DOHH2 (cell line): ENCODE measurements around the gene COX6B2.
"Not testable (repeated sequence)": the region's sequence is repeated elsewhere in the genome, so short reads cannot be mapped to it uniquely, and the experiment has no call there.

Experiments used
- H3F3A ChIP-seq: fragments of 200-600 bp; sonication (generic), shearing (Covaris generic); 2 replicates; pipeline ENCODE4 v1.6.0; 2016; ENCODE audit warnings: antibody characterized with exemption, mild to moderate bottlenecking; ENCODE audit not compliant: control insufficient read depth, insufficient read depth
- H3K27ac ChIP-seq: fragments of 200-600 bp; sonication (generic); 2 replicates; pipeline ENCODE4 v1.5.1; 2014; ENCODE audit warnings: low read depth, mild to moderate bottlenecking, low read length, moderate library complexity
- H3K27me3 ChIP-seq: fragments of 200-600 bp; sonication (generic); 2 replicates; pipeline ENCODE4 v1.6.1; 2014; ENCODE audit warnings: mild to moderate bottlenecking, low read length, mixed read lengths; ENCODE audit not compliant: control insufficient read depth
- H3K36me3 ChIP-seq: fragments of 200-600 bp; sonication (generic); 2 replicates; pipeline ENCODE4 v1.6.1; 2014; ENCODE audit warnings: mild to moderate bottlenecking, low read length, moderate library complexity, mixed read lengths; ENCODE audit not compliant: control insufficient read depth
- H3K4me1 ChIP-seq: fragments of 200-600 bp; sonication (generic); 2 replicates; pipeline ENCODE4 v1.6.1; 2014; ENCODE audit warnings: mild to moderate bottlenecking, low read length, mixed read lengths; ENCODE audit not compliant: control insufficient read depth
- H3K4me2 ChIP-seq: fragments of 200-600 bp; sonication (generic); 2 replicates; pipeline ENCODE4 v1.6.0; 2014; ENCODE audit warnings: mild to moderate bottlenecking, low read length, moderate library complexity
- H3K4me3 ChIP-seq: fragments of 200-600 bp; sonication (generic); 2 replicates; pipeline ENCODE4 v1.5.1; 2014; ENCODE audit warnings: mild to moderate bottlenecking, low read length, mixed read lengths
- H3K79me2 ChIP-seq: fragments of 200-600 bp; sonication (generic); 2 replicates; pipeline ENCODE4 v1.6.1; 2014; ENCODE audit warnings: mild to moderate bottlenecking, low read length, mixed read lengths; ENCODE audit not compliant: control insufficient read depth
- H3K9me2 ChIP-seq: fragments of 200-600 bp; sonication (generic); replicated peaks from 2 replicates; pipeline ENCODE4 v1.6.1; 2014; ENCODE audit warnings: mild to moderate bottlenecking, low read length, mixed read lengths; ENCODE audit not compliant: control insufficient read depth
- H3K9me3 ChIP-seq: fragments of 200-600 bp; sonication (generic); 2 replicates; pipeline ENCODE4 v1.6.1; 2014; ENCODE audit warnings: antibody characterized with exemption, low read length, mixed read lengths; ENCODE audit not compliant: control insufficient read depth, insufficient read depth
- H4K20me1 ChIP-seq: fragments of 200-600 bp; sonication (generic); 2 replicates; pipeline ENCODE4 v1.6.0; 2014; ENCODE audit warnings: low read depth, mild to moderate bottlenecking, antibody characterized with exemption, low read length, moderate library complexity; ENCODE audit not compliant: control insufficient read depth, insufficient read depth
- EZH2phosphoT487 ChIP-seq: fragments of 200-600 bp; sonication (generic); IDR thresholded peaks from 2 replicates; pipeline ENCODE4 v1.6.1; 2017; ENCODE audit warnings: borderline replicate concordance, mild to moderate bottlenecking, antibody characterized with exemption, low read length, moderate library complexity, mixed read lengths
- TF ChIP-seq, protein P1 (sequence below): fragments of 200-600 bp; sonication (generic); IDR thresholded peaks from one replicate; pipeline ENCODE4 v1.5.1; 2014; ENCODE audit warnings: antibody characterized with exemption, mild to moderate bottlenecking, low read depth, low read length; ENCODE audit not compliant: poor library complexity, severe bottlenecking

The COX6B2 gene

DNA sequence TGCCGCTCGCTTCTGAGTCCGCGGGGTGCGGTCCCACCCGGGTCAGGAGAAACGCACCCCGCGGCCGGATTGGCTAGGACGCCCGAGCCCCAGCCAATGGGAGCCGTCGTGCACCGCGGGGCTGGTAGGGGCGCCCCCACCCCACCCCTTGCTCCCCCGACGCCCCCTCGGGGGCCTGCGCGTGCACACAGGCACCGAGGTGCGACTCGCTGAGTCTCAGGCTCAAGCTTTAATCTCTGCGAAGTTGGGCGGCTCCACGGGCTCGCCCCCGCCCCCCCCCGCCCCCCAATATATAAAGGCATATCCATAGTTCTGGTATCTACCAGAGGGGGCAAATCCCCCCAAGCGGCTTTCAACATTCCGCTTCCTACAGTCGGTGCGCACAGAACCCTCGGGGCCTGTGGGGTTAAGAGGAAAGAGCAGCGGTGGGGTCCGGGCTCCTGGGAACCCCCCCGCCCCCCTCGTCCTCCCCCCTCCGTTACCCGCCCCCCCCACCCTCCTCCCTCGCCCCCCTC is at the start of gene COX6B2:
TSS of gene COX6B2 (minus strand) at position 22 of the 515 bp plus-strand sequence. CDS start 198 bp downstream, outside the sequence.
- TF ChIP-seq EZH2phosphoT487, result no peak
- TF ChIP-seq, protein P1, sequence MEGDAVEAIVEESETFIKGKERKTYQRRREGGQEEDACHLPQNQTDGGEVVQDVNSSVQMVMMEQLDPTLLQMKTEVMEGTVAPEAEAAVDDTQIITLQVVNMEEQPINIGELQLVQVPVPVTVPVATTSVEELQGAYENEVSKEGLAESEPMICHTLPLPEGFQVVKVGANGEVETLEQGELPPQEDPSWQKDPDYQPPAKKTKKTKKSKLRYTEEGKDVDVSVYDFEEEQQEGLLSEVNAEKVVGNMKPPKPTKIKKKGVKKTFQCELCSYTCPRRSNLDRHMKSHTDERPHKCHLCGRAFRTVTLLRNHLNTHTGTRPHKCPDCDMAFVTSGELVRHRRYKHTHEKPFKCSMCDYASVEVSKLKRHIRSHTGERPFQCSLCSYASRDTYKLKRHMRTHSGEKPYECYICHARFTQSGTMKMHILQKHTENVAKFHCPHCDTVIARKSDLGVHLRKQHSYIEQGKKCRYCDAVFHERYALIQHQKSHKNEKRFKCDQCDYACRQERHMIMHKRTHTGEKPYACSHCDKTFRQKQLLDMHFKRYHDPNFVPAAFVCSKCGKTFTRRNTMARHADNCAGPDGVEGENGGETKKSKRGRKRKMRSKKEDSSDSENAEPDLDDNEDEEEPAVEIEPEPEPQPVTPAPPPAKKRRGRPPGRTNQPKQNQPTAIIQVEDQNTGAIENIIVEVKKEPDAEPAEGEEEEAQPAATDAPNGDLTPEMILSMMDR, result no peak

GRCh38 chr19:55402509-55402908 is 48.0 kb upstream of the COX6B2 start:
- H3F3A ChIP-seq, result peaks cover 66% of the 10 kb centered on the region
- H3K4me3 ChIP-seq, result no peak overlapping the region
- peaks cover 41% of the 10 kb centered on the region for H3K79me2 ChIP-seq
- TF ChIP-seq, protein P1, result no peak
- TF ChIP-seq EZH2phosphoT487, result no peak
- no peaks in the 10 kb centered on the region for H3K9me3 ChIP-seq
- peaks cover 19% of the 10 kb centered on the region for H3K4me1 ChIP-seq
- H3K4me2 ChIP-seq, result no peak overlapping the region
- H4K20me1 ChIP-seq, result peaks cover 33% of the 10 kb centered on the region
- H3K9me2 ChIP-seq, result no peaks in the 10 kb centered on the region
- H3K36me3 ChIP-seq, result peaks cover 65% of the 10 kb centered on the region
- no peaks in the 10 kb centered on the region for H3K27me3 ChIP-seq
- H3K27ac ChIP-seq, result no peak overlapping the region

More for the DNA sequence above, at the start of gene COX6B2:
- H3F3A ChIP-seq, result no peaks in the 10 kb centered on the region
- peaks cover 43% of the 10 kb centered on the region for H3K27me3 ChIP-seq
- H3K9me2 ChIP-seq, result no peaks in the 10 kb centered on the region
- no peaks in the 10 kb centered on the region for H3K79me2 ChIP-seq
- peak within 1 kb of the TSS; percentile 56 for H3K4me3 ChIP-seq
- no peak within 1 kb of the TSS for H3K27ac ChIP-seq
- H3K4me1 ChIP-seq, result peaks cover 11% of the 10 kb centered on the region
- peak within 1 kb of the TSS; percentile 56 for H3K4me2 ChIP-seq
- H3K9me3 ChIP-seq, result no peaks in the 10 kb centered on the region
- H3K36me3 ChIP-seq, result no peaks in the 10 kb centered on the region
- no peaks in the 10 kb centered on the region for H4K20me1 ChIP-seq

DNA sequence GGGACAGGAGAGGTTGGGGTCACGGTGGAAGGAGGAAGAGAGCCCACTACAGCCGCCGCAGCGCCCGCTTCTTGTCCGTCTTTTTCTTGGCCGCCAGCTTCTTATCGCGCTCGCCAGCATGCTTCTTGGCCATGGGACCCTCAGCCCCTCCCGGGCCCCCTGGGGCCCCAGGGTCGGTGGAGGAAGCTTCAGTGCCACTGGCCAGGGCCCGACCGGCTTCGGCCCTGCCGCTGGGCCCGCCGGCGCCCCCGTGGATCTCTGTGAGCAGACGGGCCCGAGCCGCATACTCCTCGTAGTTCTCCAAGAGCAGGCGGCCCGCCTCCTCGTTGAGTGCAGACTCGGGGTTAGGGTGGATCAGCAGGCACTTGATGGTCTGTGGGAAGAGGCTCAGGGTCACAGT is 46.9 kb upstream of the COX6B2 start:
- not testable (repeated sequence) for H3K4me2 ChIP-seq, H3K27me3 ChIP-seq, H3K9me2 ChIP-seq, H3K4me3 ChIP-seq, H3K9me3 ChIP-seq, H3K27ac ChIP-seq
- peaks cover 30% of the 10 kb centered on the region for H3K79me2 ChIP-seq
- peaks cover 27% of the 10 kb centered on the region for H4K20me1 ChIP-seq
- H3F3A ChIP-seq, result peaks cover 63% of the 10 kb centered on the region
- H3K4me1 ChIP-seq, result peaks cover 14% of the 10 kb centered on the region
- H3K36me3 ChIP-seq, result peaks cover 54% of the 10 kb centered on the region

- no peak overlapping the region for H3K27ac ChIP-seq
- TF ChIP-seq, protein P1, result no peak
- no peak for TF ChIP-seq EZH2phosphoT487
- H3K4me3 ChIP-seq, result no peak overlapping the region
- H3K4me2 ChIP-seq, result no peak overlapping the region
- H3K36me3 ChIP-seq, result peaks cover 45% of the 10 kb centered on the region
- H3K9me2 ChIP-seq, result no peaks in the 10 kb centered on the region
- no peaks in the 10 kb centered on the region for H3K27me3 ChIP-seq
- no peaks in the 10 kb centered on the region for H3K9me3 ChIP-seq
- peaks cover 21% of the 10 kb centered on the region for H3K79me2 ChIP-seq
- H3F3A ChIP-seq, result peaks cover 54% of the 10 kb centered on the region
- H3K4me1 ChIP-seq, result peaks cover 5% of the 10 kb centered on the region
- peaks cover 18% of the 10 kb centered on the region for H4K20me1 ChIP-seq
Measured at GRCh38 chr19:55400281-55401087, 46.0 kb upstream of the COX6B2 start.
